H9 (cell line): ENCODE data around the gene SLC6A8. TPM values are rescaled to one million over a fixed set of nuclear protein-coding genes. Genes with fewer than 3 reads are reported as not detected.

ENCODE experiments used
- DNase-seq: peaks from one replicate; pipeline ENCODE4 v3.0.0-alpha.2; 2017
- H2AFZ ChIP-seq: one replicate; pipeline ENCODE4 v1.6.1; 2013; ENCODE audit warnings: mild to moderate bottlenecking, low read length, control low read depth, moderate library complexity
- H2AK5ac ChIP-seq: 2 replicates; pipeline ENCODE4 v1.6.1; 2013; ENCODE audit warnings: low read length, control low read depth, mixed read lengths; ENCODE audit not compliant: insufficient read length
- H2BK120ac ChIP-seq: one replicate; pipeline ENCODE4 v1.6.1; 2013; ENCODE audit warnings: low read depth, mild to moderate bottlenecking, low read length, control low read depth, inconsistent platforms; ENCODE audit not compliant: poor library complexity, severe bottlenecking
- H2BK12ac ChIP-seq: 2 replicates; pipeline ENCODE4 v1.6.1; 2013; ENCODE audit warnings: low read length, control low read depth, mixed read lengths, low read depth; ENCODE audit not compliant: insufficient read length
- H2BK15ac ChIP-seq: 2 replicates; pipeline ENCODE4 v1.6.1; 2013; ENCODE audit warnings: low read depth, low read length, control low read depth
- H2BK20ac ChIP-seq: one replicate; pipeline ENCODE4 v1.6.1; 2013; ENCODE audit warnings: low read depth, mild to moderate bottlenecking, low read length, control low read depth, inconsistent platforms; ENCODE audit not compliant: poor library complexity, severe bottlenecking
- H2BK5ac ChIP-seq: 2 replicates; pipeline ENCODE4 v1.6.1; 2013; ENCODE audit warnings: low read length, control low read depth, mixed read lengths; ENCODE audit not compliant: insufficient read length
- H3K14ac ChIP-seq: 2 replicates; pipeline ENCODE4 v1.6.1; 2013; ENCODE audit warnings: low read length, control low read depth; ENCODE audit not compliant: insufficient read depth
- H3K18ac ChIP-seq: 2 replicates; pipeline ENCODE4 v1.6.1; 2013; ENCODE audit warnings: low read depth, mild to moderate bottlenecking, mixed read lengths, low read length, control low read depth; ENCODE audit not compliant: insufficient read length
- H3K23ac ChIP-seq: 2 replicates; pipeline ENCODE4 v1.6.1; 2013; ENCODE audit warnings: low read length, control low read depth, mixed read lengths, low read depth; ENCODE audit not compliant: insufficient read length
- H3K23me2 ChIP-seq: 2 replicates; pipeline ENCODE4 v1.6.1; 2013; ENCODE audit warnings: low read depth, mild to moderate bottlenecking, mixed read lengths, low read length, control low read depth; ENCODE audit not compliant: insufficient read length, poor library complexity, severe bottlenecking
- H3K27ac ChIP-seq: 2 replicates; pipeline ENCODE4 v1.5.1; 2013; ENCODE audit warnings: low read length, control low read depth, mixed read lengths, low read depth; ENCODE audit not compliant: insufficient read length
- H3K27me3 ChIP-seq: 2 replicates; pipeline ENCODE4 v1.6.1; 2013; ENCODE audit warnings: low read length, control low read depth, inconsistent platforms; ENCODE audit not compliant: insufficient read depth
- H3K4ac ChIP-seq: 2 replicates; pipeline ENCODE4 v1.6.1; 2013; ENCODE audit warnings: low read depth, mild to moderate bottlenecking, control low read depth, inconsistent platforms, low read length, moderate library complexity
- H3K4me1 ChIP-seq: 2 replicates; pipeline ENCODE4 v1.6.1; 2013; ENCODE audit warnings: low read length, control low read depth, inconsistent platforms; ENCODE audit not compliant: insufficient read depth
- H3K4me2 ChIP-seq: 2 replicates; pipeline ENCODE4 v1.6.1; 2013; ENCODE audit warnings: low read length, control low read depth, mixed read lengths; ENCODE audit not compliant: insufficient read length, insufficient read depth
- H3K56ac ChIP-seq: 2 replicates; pipeline ENCODE4 v1.6.1; 2013; ENCODE audit warnings: low read depth, mild to moderate bottlenecking, mixed read lengths, low read length, control low read depth; ENCODE audit not compliant: insufficient read length
- H3K79me1 ChIP-seq: 2 replicates; pipeline ENCODE4 v1.6.1; 2013; ENCODE audit warnings: low read depth, mild to moderate bottlenecking, moderate library complexity, low read length, control low read depth, inconsistent platforms; ENCODE audit not compliant: insufficient read depth, poor library complexity, severe bottlenecking
- H3K79me2 ChIP-seq: 2 replicates; pipeline ENCODE4 v1.6.1; 2013; ENCODE audit warnings: low read length, control low read depth, inconsistent platforms; ENCODE audit not compliant: insufficient read depth
- H3K9ac ChIP-seq: 2 replicates; pipeline ENCODE4 v1.6.1; 2013; ENCODE audit warnings: low read length, control low read depth, mixed read lengths; ENCODE audit not compliant: insufficient read length; ENCODE audit errors: extremely low read depth
- H3K9me3 ChIP-seq: one replicate; pipeline ENCODE4 v1.6.1; 2013; ENCODE audit warnings: low read depth, low read length, inconsistent platforms; ENCODE audit not compliant: control insufficient read depth
- H3T11ph ChIP-seq: one replicate; pipeline ENCODE4 v1.6.1; 2013; ENCODE audit warnings: mild to moderate bottlenecking, low read length, control low read depth, inconsistent platforms
- H4K20me1 ChIP-seq: one replicate; pipeline ENCODE4 v1.6.1; 2013; ENCODE audit not compliant: control insufficient read depth, insufficient read length, insufficient read depth
- H4K5ac ChIP-seq: 2 replicates; pipeline ENCODE4 v1.6.1; 2013; ENCODE audit warnings: low read depth, mild to moderate bottlenecking, mixed read lengths, low read length, control low read depth; ENCODE audit not compliant: insufficient read length
- H4K8ac ChIP-seq: replicated peaks from 2 replicates; pipeline ENCODE4 v1.6.1; 2013; ENCODE audit warnings: low read length, control low read depth, mixed read lengths, low read depth; ENCODE audit not compliant: insufficient read length
- H4K91ac ChIP-seq: 2 replicates; pipeline ENCODE4 v1.6.1; 2013; ENCODE audit warnings: low read depth, mild to moderate bottlenecking, moderate library complexity, mixed read lengths, low read length, control low read depth; ENCODE audit not compliant: insufficient read length
- H3K27ac Mint-ChIP-seq, 3 experiments: 2 replicates in 2 of 3; 3 replicates in 1 of 3; pipeline ENCODE4 v1.8.0; 2020 to 2021; ENCODE audit warnings: mixed read lengths in 3 of 3, mild to moderate bottlenecking in 1 of 3, moderate library complexity in 1 of 3
- H3K27me3 Mint-ChIP-seq: 2 replicates; pipeline ENCODE4 v1.8.0; 2021; ENCODE audit warnings: low read depth, mild to moderate bottlenecking, moderate library complexity, mixed read lengths
- H3K36me3 Mint-ChIP-seq, 3 experiments: 2 replicates in 2 of 3; 3 replicates in 1 of 3; pipeline ENCODE4 v1.8.0; 2020 to 2021; ENCODE audit warnings: low read depth in 3 of 3, mixed read lengths in 3 of 3; ENCODE audit not compliant: insufficient read depth in 1 of 3
- H3K4me1 Mint-ChIP-seq, 2 experiments: 2 replicates each; pipeline ENCODE4 v1.8.0; 2020; ENCODE audit warnings: mixed read lengths in 2 of 2
- H3K4me3 Mint-ChIP-seq, 2 experiments: 2 replicates in 1 of 2; 3 replicates in 1 of 2; pipeline ENCODE4 v1.8.0; 2020 to 2021; ENCODE audit warnings: mild to moderate bottlenecking in 2 of 2, mixed read lengths in 2 of 2, moderate library complexity in 1 of 2
- H3K9me3 Mint-ChIP-seq, 2 experiments: 2 replicates in 1 of 2; 3 replicates in 1 of 2; pipeline ENCODE4 v1.8.0; 2020; ENCODE audit warnings: mild to moderate bottlenecking in 2 of 2, mixed read lengths in 2 of 2, moderate library complexity in 1 of 2
- CTCF ChIP-seq: fragments of 200-600 bp; sonication (generic); conservative IDR thresholded peaks from 3 replicates; pipeline ENCODE4 v1.8.0; 2021; ENCODE audit warnings: antibody characterized with exemption, mild to moderate bottlenecking
- WGBS: extraction: QIAGEN DNeasy Blood & Tissue Kit; methylation state at CpG from one replicate; pipeline ENCODE4 v1.1.7; 2013; ENCODE audit warnings: missing lambda C conversion rate, low lambda C conversion rate, mixed read lengths; ENCODE audit not compliant: insufficient read length; ENCODE audit errors: extremely low coverage; 5-methylcytosine and 5-hydroxymethylcytosine counted together
- total RNA-seq: library from RNA; stranded (reverse); gene quantifications from 2 replicates; pipeline ENCODE4 v1.2.1, GENCODE V29; 2021

Gene SLC6A8
- total RNA-seq, 1 experiment from 2014 or later: 229 TPM

DNA sequence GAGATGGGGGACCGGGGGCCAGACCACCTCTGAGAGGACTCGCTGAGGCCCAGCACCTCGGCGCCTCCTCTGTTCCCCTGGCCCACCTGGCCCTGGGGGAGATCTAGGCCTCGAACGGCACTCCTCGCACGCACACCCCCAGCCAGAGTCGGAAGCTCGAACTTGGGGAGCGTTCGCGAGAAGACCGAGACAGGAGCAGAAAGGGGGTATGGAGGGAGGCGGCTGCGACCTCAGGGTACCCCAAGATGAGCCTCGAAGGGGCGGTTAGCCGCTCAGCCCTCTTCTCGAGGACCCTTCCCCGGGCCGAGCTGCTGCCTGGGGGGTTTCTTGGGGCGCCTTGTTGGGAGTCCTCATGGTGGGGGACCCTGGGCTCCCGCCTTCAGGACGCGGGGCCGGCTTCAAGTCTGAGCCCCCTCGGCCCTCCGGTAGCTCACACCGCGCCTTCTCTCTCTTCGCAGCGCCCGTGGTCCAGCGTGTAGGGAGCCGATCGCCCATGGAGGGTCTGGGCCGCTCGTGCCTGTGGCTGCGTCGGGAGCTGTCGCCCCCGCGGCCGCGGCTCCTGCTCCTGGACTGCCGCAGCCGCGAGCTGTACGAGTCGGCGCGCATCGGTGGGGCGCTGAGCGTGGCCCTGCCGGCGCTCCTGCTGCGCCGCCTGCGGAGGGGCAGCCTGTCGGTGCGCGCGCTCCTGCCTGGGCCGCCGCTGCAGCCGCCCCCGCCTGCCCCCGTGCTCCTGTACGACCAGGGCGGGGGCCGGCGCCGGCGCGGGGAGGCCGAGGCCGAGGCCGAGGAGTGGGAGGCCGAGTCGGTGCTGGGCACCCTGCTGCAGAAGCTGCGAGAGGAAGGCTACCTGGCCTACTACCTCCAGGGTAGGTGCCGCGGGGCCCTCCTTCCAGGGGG, 40.0 kb upstream of the SLC6A8 start:
- Histone ChIP-seq H3K9me3 (peaks cover 27% of the 10 kb centered on the region), H2BK120ac (no peak overlapping the region), H3K4ac (no peak overlapping the region), H3K4me1 (no peaks in the 10 kb centered on the region; the same call in 1 of the 2 replicates), H3K27me3 (peaks cover 51% of the 10 kb centered on the region), H3K18ac (no peak overlapping the region), H3K9ac (no peak overlapping the region), H3K79me2 (no peaks in the 10 kb centered on the region), H3K23ac (no peak overlapping the region), H2BK5ac (no peak overlapping the region), H4K91ac (no peak overlapping the region), H2BK12ac (no peak overlapping the region), H3T11ph (no peak overlapping the region), H2AK5ac (no peak overlapping the region), H2BK20ac (no peak overlapping the region), H3K23me2 (peaks cover 14% of the 10 kb centered on the region), H2AFZ (no peak overlapping the region), H4K20me1 (peaks cover 2% of the 10 kb centered on the region), H4K8ac (no peak overlapping the region), H2BK15ac (no peak overlapping the region), H4K5ac (no peak overlapping the region), H3K79me1 (no peaks in the 10 kb centered on the region), H3K27ac (no peak overlapping the region), H3K14ac (no peak overlapping the region), H3K4me2 (peak overlapping the region; percentile 9), H3K56ac (no peak overlapping the region)
- Mint-ChIP-seq H3K27ac (no peak overlapping the region), H3K4me3 (peak overlapping the region in 1 of 2 experiments; percentile 65; a peak in 2 of 5 replicates), H3K27me3 (peaks cover 62% of the 10 kb centered on the region), H3K9me3 (peaks cover 54 to 68% of the 10 kb centered on the region in 2 experiments), H3K36me3 (peaks cover 0 to 4% (median 0%) of the 10 kb centered on the region in 3 experiments; a peak in 2 of 7 replicates), H3K4me1 (peaks cover 5 to 7% of the 10 kb centered on the region in 2 experiments)
- TF ChIP-seq CTCF: no peak
- DNase-seq: peak; percentile 25
- no CpG with 5 or more reads among the region's 85 CpGs for WGBS
